T-helper 1 cell treated with Interleukin-12 subunit alpha and Interleukin-12 subunit beta and Interleukin-4 antibody, amounts not matched to agents 30 ng/mL and 1 ng/mL, for 36 hours (primary cell): ENCODE results near the gene LAMA2. TPM values are rescaled to one million over a fixed set of nuclear protein-coding genes. Genes with fewer than 3 reads are reported as not detected.

Experiments used
- intact Hi-C: fragments of 100-400 bp; cut with micrococcal nuclease; formaldehyde crosslinking; loops from one replicate; pipeline ENCODE4 v1.15.1; 2024
- total RNA-seq: library from RNA; stranded (reverse); gene quantifications from 2 replicates; pipeline ENCODE4 v1.2.3, GENCODE V29; 2022

LAMA2 gene
- total RNA-seq, 1 donor from 2014 or later, result 0.25 TPM

- intact Hi-C loops, result no loop called here
Measured at GRCh38 chr6:129306826-129307225, 423.9 kb downstream of the LAMA2 start.

- intact Hi-C loops, result no loop called here
Measured at GRCh38 chr6:129307845-129308244, 424.9 kb downstream of the LAMA2 start.

GRCh38 chr6:129309154-129309553 is 426.2 kb downstream of the LAMA2 start:
- intact Hi-C loops, result no loop called here

- intact Hi-C loops, result no loop called here
Measured at GRCh38 chr6:129312880-129313279, 429.9 kb downstream of the LAMA2 start.

GRCh38 chr6:129314575-129314974 is 431.6 kb downstream of the LAMA2 start:
- intact Hi-C loops, result no loop called here

- intact Hi-C loops, result no loop called here
Measured at GRCh38 chr6:129317931-129318820, 435.2 kb downstream of the LAMA2 start.

- intact Hi-C loops, result no loop called here
Measured at GRCh38 chr6:129320892-129321291, 438.0 kb downstream of the LAMA2 start.

GRCh38 chr6:129321303-129321702 is 438.4 kb downstream of the LAMA2 start:
- intact Hi-C loops, result no loop called here

- intact Hi-C loops, result no loop called here
Measured at GRCh38 chr6:129324345-129324744, 441.4 kb downstream of the LAMA2 start.

- intact Hi-C loops, result no loop called here
Measured at GRCh38 chr6:129329678-129330077, 446.7 kb downstream of the LAMA2 start.

GRCh38 chr6:129331450-129332138 is 448.7 kb downstream of the LAMA2 start:
- intact Hi-C loops, result no loop called here

GRCh38 chr6:129335792-129336191 is 452.9 kb downstream of the LAMA2 start:
- intact Hi-C loops, result no loop called here

- intact Hi-C loops, result no loop called here
Measured at GRCh38 chr6:129338683-129339082, 455.7 kb downstream of the LAMA2 start.

GRCh38 chr6:129340983-129341382 is 458.0 kb downstream of the LAMA2 start:
- intact Hi-C loops, result no loop called here

- intact Hi-C loops, result no loop called here
Measured at GRCh38 chr6:129342243-129342642, 459.3 kb downstream of the LAMA2 start.

- intact Hi-C loops, result no loop called here
Measured at GRCh38 chr6:129342796-129343195, 459.9 kb downstream of the LAMA2 start.

GRCh38 chr6:129344379-129344778 is 461.4 kb downstream of the LAMA2 start:
- intact Hi-C loops, result no loop called here

GRCh38 chr6:129345890-129346289 is 463.0 kb downstream of the LAMA2 start:
- intact Hi-C loops, result no loop called here

- intact Hi-C loops, result no loop called here
Measured at GRCh38 chr6:129346964-129347363, 464.0 kb downstream of the LAMA2 start.

GRCh38 chr6:129350278-129350677 is 467.3 kb downstream of the LAMA2 start:
- intact Hi-C loops, result no loop called here

- intact Hi-C loops, result no loop called here
Measured at GRCh38 chr6:129351807-129352206, 468.9 kb downstream of the LAMA2 start.

GRCh38 chr6:129353067-129353466 is 470.1 kb downstream of the LAMA2 start:
- intact Hi-C loops, result no loop called here

GRCh38 chr6:129356129-129356528 is 473.2 kb downstream of the LAMA2 start:
- intact Hi-C loops, result no loop called here
